PFSK-1 (cell line): ENCODE results near the gene ADAM12.

Experiments
- POLR2AphosphoS5 ChIP-seq: IDR thresholded peaks from 2 replicates; pipeline ENCODE4 v1.6.1; 2012; ENCODE audit warnings: low read depth, mild to moderate bottlenecking, control low read depth, low read length, moderate library complexity
- REST ChIP-seq, 2 experiments: IDR thresholded peaks; 2 replicates each; pipeline versions ENCODE4 v1.6.1 to v1.8.0; 2011 to 2012; ENCODE audit warnings: low read depth in 2 of 2, low read length in 2 of 2, control low read depth in 1 of 2, inconsistent platforms in 1 of 2, mild to moderate bottlenecking in 1 of 2, moderate library complexity in 1 of 2; ENCODE audit not compliant: insufficient read depth in 1 of 2
- SIN3A ChIP-seq: IDR thresholded peaks from 2 replicates; pipeline ENCODE4 v1.6.1; 2012; ENCODE audit warnings: mild to moderate bottlenecking, low read length, moderate library complexity, borderline replicate concordance; ENCODE audit not compliant: insufficient read depth
- TAF1 ChIP-seq: IDR thresholded peaks from 2 replicates; pipeline ENCODE4 v1.6.1; 2012; ENCODE audit warnings: low read length, control low read depth, borderline replicate concordance; ENCODE audit not compliant: insufficient read depth

- no peak for TF ChIP-seq POLR2AphosphoS5
- no peak for TF ChIP-seq REST (IDR thresholded peaks at IDR 0.05; ENCODE audit: insufficient read depth in 1 of 2, low read depth in 2 of 2, low read length in 2 of 2)
- TF ChIP-seq TAF1, result no peak
- no peak for TF ChIP-seq SIN3A
Observed at GRCh38 chr10:126240483-126240882, 147.8 kb downstream of the ADAM12 start.
